ENCODE results near the gene PBX3. TPM values are rescaled to one million over a fixed set of nuclear protein-coding genes. Genes with fewer than 3 reads are reported as not detected.

PBX3 gene
- total RNA-seq, 1 experiment from 2014 or later: 7.7 TPM

DNA sequence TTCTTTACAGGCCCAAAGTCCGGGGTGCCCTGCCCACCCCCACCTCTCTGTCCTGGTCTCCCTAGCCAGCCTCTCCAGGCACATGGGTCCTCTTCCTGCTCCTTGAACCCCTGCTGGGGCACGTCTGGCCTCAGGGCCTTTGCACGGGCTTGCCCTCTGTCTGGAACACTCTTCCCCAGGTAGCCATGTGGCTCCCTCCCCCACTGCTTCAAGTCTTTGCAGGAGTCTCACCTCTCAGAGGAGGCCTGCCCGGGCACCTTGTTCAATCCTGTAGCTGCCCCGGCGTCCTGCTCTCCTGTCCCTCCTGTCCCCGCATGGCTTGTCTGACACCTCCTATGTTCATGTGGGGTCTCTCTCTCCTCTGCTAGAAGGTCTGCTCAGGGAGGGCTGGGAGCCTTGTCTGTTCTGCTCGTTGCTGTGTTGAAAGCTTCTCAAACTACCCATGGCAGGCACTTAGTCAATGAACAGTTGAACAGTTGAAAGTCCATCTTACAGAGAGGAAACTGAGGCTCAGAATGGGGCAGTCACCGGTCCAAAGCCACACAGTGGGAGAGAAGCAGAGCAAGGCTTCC is 241.4 kb downstream of the PBX3 start:
- Histone ChIP-seq H3K4me3 (ENCODE audit: low read depth, low read length) (no peak overlapping the region), H3K36me3 (ENCODE audit: control insufficient read depth, insufficient read depth, low read length) (no peaks in the 10 kb centered on the region), H3K4me1 (no peaks in the 10 kb centered on the region), H3K9me3 (no peaks in the 10 kb centered on the region), H3K27me3 (replicated peaks; ENCODE audit: control insufficient read depth, insufficient read depth, low read length) (no peaks in the 10 kb centered on the region)
- H3K4me1 Mint-ChIP-seq (ENCODE audit: low read depth, unreplicated experiment): no peaks in the 10 kb centered on the region
- no peak overlapping the region for H3K4me3 Mint-ChIP-seq (ENCODE audit: unreplicated experiment)
- peaks cover 11% of the 10 kb centered on the region for H3K9me3 Mint-ChIP-seq (ENCODE audit: unreplicated experiment)
- CTCF ChIA-PET: no interaction called here
- DNase-seq: peak in 1 of 2 experiments; percentile 11
- no TSS peak for BruUV-seq (replicated peaks)
- intact Hi-C loops (cut with micrococcal nuclease; ENCODE audit: unreplicated experiment): no loop called here
- no peak overlapping the region for H3K27ac Mint-ChIP-seq (ENCODE audit: unreplicated experiment)
- no peaks in the 10 kb centered on the region for H3K27me3 Mint-ChIP-seq (ENCODE audit: insufficient read depth, unreplicated experiment)
- TF ChIP-seq, protein P1, sequence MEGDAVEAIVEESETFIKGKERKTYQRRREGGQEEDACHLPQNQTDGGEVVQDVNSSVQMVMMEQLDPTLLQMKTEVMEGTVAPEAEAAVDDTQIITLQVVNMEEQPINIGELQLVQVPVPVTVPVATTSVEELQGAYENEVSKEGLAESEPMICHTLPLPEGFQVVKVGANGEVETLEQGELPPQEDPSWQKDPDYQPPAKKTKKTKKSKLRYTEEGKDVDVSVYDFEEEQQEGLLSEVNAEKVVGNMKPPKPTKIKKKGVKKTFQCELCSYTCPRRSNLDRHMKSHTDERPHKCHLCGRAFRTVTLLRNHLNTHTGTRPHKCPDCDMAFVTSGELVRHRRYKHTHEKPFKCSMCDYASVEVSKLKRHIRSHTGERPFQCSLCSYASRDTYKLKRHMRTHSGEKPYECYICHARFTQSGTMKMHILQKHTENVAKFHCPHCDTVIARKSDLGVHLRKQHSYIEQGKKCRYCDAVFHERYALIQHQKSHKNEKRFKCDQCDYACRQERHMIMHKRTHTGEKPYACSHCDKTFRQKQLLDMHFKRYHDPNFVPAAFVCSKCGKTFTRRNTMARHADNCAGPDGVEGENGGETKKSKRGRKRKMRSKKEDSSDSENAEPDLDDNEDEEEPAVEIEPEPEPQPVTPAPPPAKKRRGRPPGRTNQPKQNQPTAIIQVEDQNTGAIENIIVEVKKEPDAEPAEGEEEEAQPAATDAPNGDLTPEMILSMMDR (IDR thresholded peaks at IDR 0.05; ENCODE audit: insufficient read depth in 1 of 2, low read depth in 1 of 2, low read length in 1 of 2, severe bottlenecking in 1 of 2, unreplicated experiment in 1 of 2): no peak
- no peaks in the 10 kb centered on the region for H3K36me3 Mint-ChIP-seq (ENCODE audit: insufficient read depth, unreplicated experiment)
- POLR2A ChIA-PET: no interaction called here

DNA sequence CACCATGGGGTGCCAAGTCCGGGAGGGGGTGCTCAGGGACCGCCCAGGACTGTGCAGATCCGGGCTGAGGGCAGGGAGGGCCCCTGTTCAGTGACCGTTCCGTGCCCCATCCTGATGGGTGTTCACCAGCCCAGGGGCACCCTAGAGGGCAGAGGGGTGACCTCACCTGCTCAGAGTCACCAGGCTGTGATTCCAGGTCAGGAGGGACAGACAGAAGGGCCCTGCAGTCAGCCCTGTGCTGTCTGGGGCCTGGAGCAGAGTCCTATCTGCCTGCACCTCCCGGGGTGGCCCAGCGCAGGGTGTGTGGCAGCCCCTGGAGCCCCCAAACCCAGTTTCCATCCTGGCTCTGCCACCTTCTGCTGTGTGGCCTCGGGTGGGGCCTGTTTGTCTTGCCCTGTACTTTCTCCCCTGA is 241.9 kb downstream of the PBX3 start:
- peak in 1 of 2 experiments; percentile 25 for DNase-seq
- no peaks in the 10 kb centered on the region for H3K36me3 Mint-ChIP-seq (ENCODE audit: insufficient read depth, unreplicated experiment)

GRCh38 chr9:125989524-125990180 is 242.5 kb downstream of the PBX3 start:
- H3K36me3 ChIP-seq (ENCODE audit: control insufficient read depth, insufficient read depth, low read length): no peaks in the 10 kb centered on the region
- peaks cover 10% of the 10 kb centered on the region for H3K9me3 Mint-ChIP-seq (ENCODE audit: unreplicated experiment)
- H3K4me3 Mint-ChIP-seq (ENCODE audit: unreplicated experiment): no peak overlapping the region
- CTCF ChIA-PET: no interaction called here
- no peaks in the 10 kb centered on the region for H3K27me3 ChIP-seq (replicated peaks; ENCODE audit: control insufficient read depth, insufficient read depth, low read length)
- H3K36me3 Mint-ChIP-seq (ENCODE audit: insufficient read depth, unreplicated experiment): no peaks in the 10 kb centered on the region
- no peaks in the 10 kb centered on the region for H3K9me3 ChIP-seq
- POLR2A ChIA-PET: no interaction called here
- TF ChIP-seq, protein P1 (IDR thresholded peaks at IDR 0.05; ENCODE audit: insufficient read depth in 1 of 2, low read depth in 1 of 2, low read length in 1 of 2, severe bottlenecking in 1 of 2, unreplicated experiment in 1 of 2): no peak
- H3K4me3 ChIP-seq (ENCODE audit: low read depth, low read length): no peak overlapping the region
- DNase-seq: peak in 1 of 2 experiments; percentile 28
- no peaks in the 10 kb centered on the region for H3K4me1 ChIP-seq
- no peaks in the 10 kb centered on the region for H3K27me3 Mint-ChIP-seq (ENCODE audit: insufficient read depth, unreplicated experiment)
- intact Hi-C loops (cut with micrococcal nuclease; ENCODE audit: unreplicated experiment): no loop called here
- no TSS peak for BruUV-seq (replicated peaks)
- no peak overlapping the region for H3K27ac Mint-ChIP-seq (ENCODE audit: unreplicated experiment)
- H3K4me1 Mint-ChIP-seq (ENCODE audit: low read depth, unreplicated experiment): no peaks in the 10 kb centered on the region

More for the DNA sequence above, 241.9 kb downstream of the PBX3 start:
- no peaks in the 10 kb centered on the region for H3K4me1 Mint-ChIP-seq (ENCODE audit: low read depth, unreplicated experiment)
- no peak overlapping the region for H3K4me3 Mint-ChIP-seq (ENCODE audit: unreplicated experiment)
- no peaks in the 10 kb centered on the region for H3K27me3 Mint-ChIP-seq (ENCODE audit: insufficient read depth, unreplicated experiment)
- H3K4me1 ChIP-seq: no peaks in the 10 kb centered on the region
- no peaks in the 10 kb centered on the region for H3K9me3 ChIP-seq
- H3K36me3 ChIP-seq (ENCODE audit: control insufficient read depth, insufficient read depth, low read length): no peaks in the 10 kb centered on the region
- H3K27me3 ChIP-seq (replicated peaks; ENCODE audit: control insufficient read depth, insufficient read depth, low read length): no peaks in the 10 kb centered on the region
- H3K27ac Mint-ChIP-seq (ENCODE audit: unreplicated experiment): no peak overlapping the region
- no TSS peak for BruUV-seq (replicated peaks)
- ChIA-PET POLR2A (no interaction called here), CTCF (no interaction called here)
- H3K4me3 ChIP-seq (ENCODE audit: low read depth, low read length): no peak overlapping the region
- TF ChIP-seq, protein P1 (IDR thresholded peaks at IDR 0.05; ENCODE audit: insufficient read depth in 1 of 2, low read depth in 1 of 2, low read length in 1 of 2, severe bottlenecking in 1 of 2, unreplicated experiment in 1 of 2): no peak
- H3K9me3 Mint-ChIP-seq (ENCODE audit: unreplicated experiment): peaks cover 11% of the 10 kb centered on the region
- intact Hi-C loops (cut with micrococcal nuclease; ENCODE audit: unreplicated experiment): no loop called here

Measured in Caco-2 (cell line).